Large intestine (tissue), 1 donor: Measurements from ENCODE around the gene THOC7. TPM values are rescaled to one million over a fixed set of nuclear protein-coding genes. Genes with fewer than 3 reads are reported as not detected.

ENCODE experiments used
- polyA plus RNA-seq: library from polyadenylated mRNA; unstranded; fragments of 120-200 nt; gene quantifications from one replicate; pipeline ENCODE4 v1.2.1, GENCODE V29; 2013

THOC7 gene
- polyA plus RNA-seq, 1 donor, result 72.3 TPM

Other genes starting within 250 kb of the THOC7 start
- gene SNTN, start 211.1 kb downstream of the THOC7 start, polyA plus RNA-seq, result not detected
- gene C3orf49, start 44.5 kb downstream of the THOC7 start, polyA plus RNA-seq, result 0.33 TPM
- 21.0 TPM for gene ATXN7, start 62 bp upstream of the THOC7 start, polyA plus RNA-seq
- 1.8 TPM for gene SCAANT1, start 48.6 kb upstream of the THOC7 start, polyA plus RNA-seq
- gene PSMD6, start 159.7 kb upstream of the THOC7 start, polyA plus RNA-seq, result 71.5 TPM